A549 treated with AZD2906 at 1 μM for 4 hours (cell line): Measurements from ENCODE around the gene MRPS14. TPM values are rescaled to one million over a fixed set of nuclear protein-coding genes. Genes with fewer than 3 reads are reported as not detected.

Experiments used
- total RNA-seq: library from RNA; stranded (reverse); fragments of 200-300 nt; extraction: Qiagen RNA extraction; gene quantifications from 5 replicates; pipeline ENCODE4 v1.2.3, GENCODE V29; 2022

The MRPS14 gene
- total RNA-seq, result 15.8 to 25.5 TPM (median 24.7 TPM) in 5 replicates

DNA sequence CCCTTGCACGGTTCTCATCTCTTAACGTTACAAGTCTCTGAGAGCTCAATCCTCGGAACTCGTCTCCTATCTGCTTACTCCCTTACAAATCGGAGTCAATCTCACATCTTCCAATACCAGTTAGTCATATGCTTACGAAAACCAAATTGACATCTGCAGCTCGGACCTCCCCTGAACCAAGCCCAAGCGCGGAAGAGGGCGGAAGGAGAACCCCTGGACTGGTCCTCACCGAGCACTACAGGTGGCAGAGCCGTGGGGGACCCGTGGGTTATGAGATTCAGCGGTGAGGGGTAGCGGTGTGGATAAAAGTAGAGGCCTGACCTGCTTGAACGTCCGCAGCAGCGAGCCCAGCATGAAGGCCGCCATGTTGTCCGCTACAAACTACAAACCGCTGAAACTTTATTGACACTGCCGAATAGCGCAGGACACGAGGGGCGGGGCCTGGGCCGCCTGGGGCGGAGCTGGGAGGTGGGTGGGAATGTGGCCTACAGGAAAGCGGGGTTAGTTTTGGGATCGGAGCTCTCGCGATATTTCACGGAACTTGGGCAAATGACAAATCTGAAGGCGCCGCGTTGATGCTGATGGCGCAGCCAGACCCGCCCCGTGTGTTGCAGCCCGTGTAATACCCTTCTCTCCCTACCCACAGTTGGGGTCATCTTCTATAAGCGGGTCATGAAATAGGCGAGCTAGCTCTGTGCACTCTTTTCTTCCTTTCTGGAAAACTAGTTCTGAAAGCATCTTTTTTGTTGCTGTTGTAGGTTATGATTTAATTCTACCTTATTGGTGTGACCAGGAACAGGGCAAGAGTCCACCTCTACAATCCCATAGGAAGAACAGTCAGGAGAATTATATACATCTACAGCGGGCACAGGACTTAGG is at the start of gene MRPS14:
Gene MRPS14, minus strand, starts transcription at position 383 of the 879 bp plus-strand sequence. Its CDS starts 17 bp downstream, at position 366.

DNA sequence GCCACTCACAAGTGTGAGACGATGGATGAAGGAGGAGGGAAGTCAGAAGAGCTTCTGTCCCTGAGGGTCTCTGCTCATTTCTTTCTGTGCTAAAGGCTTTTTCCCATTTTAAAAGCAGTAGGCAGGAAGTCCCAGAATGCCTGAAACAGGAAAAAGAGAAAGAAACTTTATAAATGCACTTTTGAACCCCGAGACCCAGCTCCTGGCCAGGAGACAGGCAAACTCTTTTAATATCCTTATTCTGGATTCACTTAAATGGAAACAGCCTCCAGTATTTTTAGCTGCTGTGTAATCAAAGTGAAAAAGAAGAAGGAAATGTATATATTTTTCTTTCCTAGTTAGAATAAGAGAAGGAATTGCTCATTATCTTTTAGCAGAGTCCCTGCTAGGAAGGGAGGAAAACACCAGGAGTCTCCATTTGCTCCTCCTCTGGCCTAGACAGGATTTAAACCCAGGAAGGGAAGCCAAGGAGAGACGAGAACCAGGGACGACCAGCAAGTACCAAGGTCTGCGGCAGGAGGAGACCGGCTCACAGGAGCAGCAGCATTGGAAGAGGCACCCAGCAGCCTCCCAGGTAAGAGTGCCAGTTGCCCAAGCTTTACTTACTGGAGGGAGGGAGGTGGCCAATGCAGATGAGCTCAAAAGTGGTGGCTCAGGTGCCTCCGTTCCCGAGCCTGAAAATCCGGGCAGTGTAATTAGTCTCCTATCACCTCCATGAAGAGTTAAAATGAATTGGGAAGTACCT is 44.3 kb upstream of the MRPS14 start, which contains the start of gene TNN:
Gene TNN, plus strand, starts transcription at position 472 of the 745 bp plus-strand sequence. CDS start 9,586 bp downstream, outside the sequence.

GRCh38 chr1:174999936-175000696 is 23.1 kb downstream of the MRPS14 start, which contains the start of gene CACYBP:
Gene CACYBP, plus strand, starts transcription at chr1:174999947. Its CDS starts 234 bp downstream, at chr1:175000181.

Other genes starting within 250 kb of the MRPS14 start
- gene CACYBP, start 23.5 kb downstream of the MRPS14 start, total RNA-seq, result 147 to 203 TPM (median 154 TPM) in 5 replicates
- gene TNN, start 44.4 kb upstream of the MRPS14 start, total RNA-seq, result not detected in 5 replicates
- 0.78 to 1.2 TPM (median 0.95 TPM) in 5 replicates for gene KIAA0040, start 169.4 kb upstream of the MRPS14 start, total RNA-seq